ENCODE data around the gene LEF1. TPM values are rescaled to one million over a fixed set of nuclear protein-coding genes. Genes with fewer than 3 reads are reported as not detected.

Gene LEF1
- total and polyA plus RNA-seq, 9 of the 15 experiments (the other 6 are each of a cell fraction or from before 2014, with no cell fraction given) = 15.1 to 81.1 (median 29.7) TPM

- H2AFZ ChIP-seq (ENCODE audit: low read depth, low read length) = no peak overlapping the region
- in situ Hi-C loops (cut with MboI) (no loop called here), intact Hi-C loops (cut with micrococcal nuclease) (loop anchor here (2.0 to 10.0 kb wide), 5 partner anchors 30 to 1374 kb away; no protein-coding TSS in a partner anchor)
- no peaks in the 10 kb centered on the region for H3K79me2 ChIP-seq (ENCODE audit: control insufficient read depth, insufficient read depth, low read length)
- 40% methylated on average over 2 of the region's 2 CpGs for WGBS (ENCODE audit: insufficient coverage, low coverage, missing lambda C conversion rate)
- ChIA-PET CTCF (ENCODE audit: low intra/inter-chr PET ratio) (interaction anchor here (0.6 kb wide), 2 partner anchors 151 to 586 kb away, joined by 3 to 4 read pairs; no protein-coding TSS in a partner anchor), POLR2A (interaction anchor here (0.7 to 1.8 kb wide), 2 partner anchors 16 to 472 kb away, joined by 3 to 6 read pairs; no protein-coding TSS in a partner anchor)
- no peak overlapping the region for H3K4me2 ChIP-seq (ENCODE audit: insufficient read depth, low read length)
- H3K4me3 ChIP-seq = no peak overlapping the region
- H3K9me1 ChIP-seq (ENCODE audit: control insufficient read depth, insufficient read depth, low read length) = no peaks in the 10 kb centered on the region
- no peaks in the 10 kb centered on the region for H3K4me1 ChIP-seq (replicated peaks in 1 of 2; ENCODE audit: control insufficient read depth in 2 of 2, insufficient read depth in 2 of 2, low read length in 2 of 2)
- ATAC-seq (peak; percentile 97), DNase-seq (ENCODE audit: extremely low read depth in 1 of 4, low spot score in 3 of 4) (peak; percentile 40 to 69 (median 43)), FAIRE-seq (peak; percentile 95)
- H3K9ac ChIP-seq (ENCODE audit: insufficient read depth in 1 of 2, low read depth in 2 of 2, low read length in 2 of 2) = no peak overlapping the region
- H4K20me1 ChIP-seq (replicated peaks; ENCODE audit: control insufficient read depth, insufficient read depth, low read length) = no peaks in the 10 kb centered on the region
- BruUV-seq (replicated peaks) = no TSS peak
- peaks cover 41% of the 10 kb centered on the region; the same call in 2 of the 3 replicates for H3K36me3 ChIP-seq (ENCODE audit: control insufficient read depth, insufficient read depth, low read length)
- H3K27ac ChIP-seq (ENCODE audit: extremely low read depth, low read depth, low read length) = no peak overlapping the region
- no peaks in the 10 kb centered on the region for H3K9me3 ChIP-seq (replicated peaks; ENCODE audit: control insufficient read depth, insufficient read depth, low read depth, low read length)
- no peaks in the 10 kb centered on the region for H3K27me3 ChIP-seq (ENCODE audit: control insufficient read depth in 2 of 2, insufficient read depth in 2 of 2, low read length in 2 of 2)
- TF ChIP-seq SMC3 (conservative IDR thresholded peaks at IDR 0.05; ENCODE audit: insufficient read depth, low read depth, low read length) (peak; percentile 76), CEBPG (CRISPR knock-in tag; IDR thresholded peaks at IDR 0.05) (peak; percentile 42; the same call in 1 of the 2 replicates), CEBPG (tag; conservative IDR thresholded peaks at IDR 0.05 in 1 of 2, IDR thresholded peaks at IDR 0.05 in 1 of 2) (no peak), POLR2B (IDR thresholded peaks at IDR 0.05; ENCODE audit: low read depth, partially characterized antibody) (no peak), RAD21 (CRISPR knock-in tag; conservative IDR thresholded peaks at IDR 0.05 in 1 of 2, IDR thresholded peaks at IDR 0.05 in 1 of 2) (peak in 1 of 2 experiments; percentile 72; a peak in 2 of 4 replicates), CEBPB (tag; IDR thresholded peaks at IDR 0.05) (peak; percentile 67), REST (IDR thresholded peaks at IDR 0.05; ENCODE audit: borderline replicate concordance) (peak; percentile 66), REST (CRISPR knock-in tag; IDR thresholded peaks at IDR 0.05; ENCODE audit: low read depth) (no peak), TFAP4 (CRISPR knock-in tag; IDR thresholded peaks at IDR 0.05; ENCODE audit: borderline replicate concordance) (peak; percentile 57), CXXC5 (CRISPR knock-in tag; IDR thresholded peaks at IDR 0.05) (no peak), ETV5 (CRISPR knock-in tag; IDR thresholded peaks at IDR 0.05; ENCODE audit: low read depth) (no peak)
These were observed 138.4 kb downstream of the LEF1 start for GRCh38 chr4:108030332-108030731.

All from K562 (cell line).